ENCODE measurements around the gene NARS2.

GRCh38 chr11:78557236-78557635 is 17.4 kb downstream of the NARS2 start:
- TF ChIP-seq, protein P1, sequence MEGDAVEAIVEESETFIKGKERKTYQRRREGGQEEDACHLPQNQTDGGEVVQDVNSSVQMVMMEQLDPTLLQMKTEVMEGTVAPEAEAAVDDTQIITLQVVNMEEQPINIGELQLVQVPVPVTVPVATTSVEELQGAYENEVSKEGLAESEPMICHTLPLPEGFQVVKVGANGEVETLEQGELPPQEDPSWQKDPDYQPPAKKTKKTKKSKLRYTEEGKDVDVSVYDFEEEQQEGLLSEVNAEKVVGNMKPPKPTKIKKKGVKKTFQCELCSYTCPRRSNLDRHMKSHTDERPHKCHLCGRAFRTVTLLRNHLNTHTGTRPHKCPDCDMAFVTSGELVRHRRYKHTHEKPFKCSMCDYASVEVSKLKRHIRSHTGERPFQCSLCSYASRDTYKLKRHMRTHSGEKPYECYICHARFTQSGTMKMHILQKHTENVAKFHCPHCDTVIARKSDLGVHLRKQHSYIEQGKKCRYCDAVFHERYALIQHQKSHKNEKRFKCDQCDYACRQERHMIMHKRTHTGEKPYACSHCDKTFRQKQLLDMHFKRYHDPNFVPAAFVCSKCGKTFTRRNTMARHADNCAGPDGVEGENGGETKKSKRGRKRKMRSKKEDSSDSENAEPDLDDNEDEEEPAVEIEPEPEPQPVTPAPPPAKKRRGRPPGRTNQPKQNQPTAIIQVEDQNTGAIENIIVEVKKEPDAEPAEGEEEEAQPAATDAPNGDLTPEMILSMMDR (IDR thresholded peaks at IDR 0.05) = no peak
- no peak for TF ChIP-seq POLR2A (IDR thresholded peaks at IDR 0.05)

Data from breast epithelium (tissue), 3 donors.